ENCODE measurements around the gene ARHGEF26.

ARHGEF26 gene

DNA sequence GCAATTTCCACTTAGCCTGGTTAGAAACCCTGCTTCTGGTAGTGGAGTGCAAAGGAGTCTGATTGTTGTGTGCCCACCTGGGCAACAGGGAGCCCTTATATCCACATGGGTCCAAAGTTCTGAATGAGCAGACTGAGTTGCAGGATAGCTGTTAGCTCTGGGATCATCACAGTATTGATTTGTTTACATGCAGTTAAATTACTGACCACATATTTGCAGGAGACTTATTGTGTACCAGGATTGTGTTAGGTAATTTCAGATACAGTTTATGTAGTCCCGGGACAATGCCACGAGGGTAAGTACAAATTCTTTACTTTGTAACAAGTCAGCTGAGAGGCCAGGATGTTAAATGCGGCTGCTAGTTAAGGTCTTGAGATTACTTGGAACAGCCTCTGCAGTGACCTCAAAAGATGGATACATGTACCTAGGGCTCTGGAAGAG lies 18.8 kb downstream of the ARHGEF26 start:
- ATAC-seq = no peak
- no peak for TF ChIP-seq ZNF565 (CRISPR knock-in tag; conservative IDR thresholded peaks at IDR 0.05; ENCODE audit: low read depth)
- TF ChIP-seq ZNF70 (CRISPR knock-in tag; IDR thresholded peaks at IDR 0.05) = no peak
- TF ChIP-seq, protein P1, sequence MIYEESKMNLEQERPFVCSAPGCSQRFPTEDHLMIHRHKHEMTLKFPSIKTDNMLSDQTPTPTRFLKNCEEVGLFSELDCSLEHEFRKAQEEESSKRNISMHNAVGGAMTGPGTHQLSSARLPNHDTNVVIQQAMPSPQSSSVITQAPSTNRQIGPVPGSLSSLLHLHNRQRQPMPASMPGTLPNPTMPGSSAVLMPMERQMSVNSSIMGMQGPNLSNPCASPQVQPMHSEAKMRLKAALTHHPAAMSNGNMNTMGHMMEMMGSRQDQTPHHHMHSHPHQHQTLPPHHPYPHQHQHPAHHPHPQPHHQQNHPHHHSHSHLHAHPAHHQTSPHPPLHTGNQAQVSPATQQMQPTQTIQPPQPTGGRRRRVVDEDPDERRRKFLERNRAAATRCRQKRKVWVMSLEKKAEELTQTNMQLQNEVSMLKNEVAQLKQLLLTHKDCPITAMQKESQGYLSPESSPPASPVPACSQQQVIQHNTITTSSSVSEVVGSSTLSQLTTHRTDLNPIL (CRISPR knock-in tag; IDR thresholded peaks at IDR 0.05; ENCODE audit: low read depth) = no peak
- no peak for TF ChIP-seq RARB (CRISPR knock-in tag; IDR thresholded peaks at IDR 0.05)
- TF ChIP-seq, protein P2, sequence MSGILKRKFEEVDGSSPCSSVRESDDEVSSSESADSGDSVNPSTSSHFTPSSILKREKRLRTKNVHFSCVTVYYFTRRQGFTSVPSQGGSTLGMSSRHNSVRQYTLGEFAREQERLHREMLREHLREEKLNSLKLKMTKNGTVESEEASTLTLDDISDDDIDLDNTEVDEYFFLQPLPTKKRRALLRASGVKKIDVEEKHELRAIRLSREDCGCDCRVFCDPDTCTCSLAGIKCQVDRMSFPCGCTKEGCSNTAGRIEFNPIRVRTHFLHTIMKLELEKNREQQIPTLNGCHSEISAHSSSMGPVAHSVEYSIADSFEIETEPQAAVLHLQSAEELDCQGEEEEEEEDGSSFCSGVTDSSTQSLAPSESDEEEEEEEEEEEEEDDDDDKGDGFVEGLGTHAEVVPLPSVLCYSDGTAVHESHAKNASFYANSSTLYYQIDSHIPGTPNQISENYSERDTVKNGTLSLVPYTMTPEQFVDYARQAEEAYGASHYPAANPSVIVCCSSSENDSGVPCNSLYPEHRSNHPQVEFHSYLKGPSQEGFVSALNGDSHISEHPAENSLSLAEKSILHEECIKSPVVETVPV (CRISPR knock-in tag; IDR thresholded peaks at IDR 0.05) = no peak
- TF ChIP-seq, protein P3, sequence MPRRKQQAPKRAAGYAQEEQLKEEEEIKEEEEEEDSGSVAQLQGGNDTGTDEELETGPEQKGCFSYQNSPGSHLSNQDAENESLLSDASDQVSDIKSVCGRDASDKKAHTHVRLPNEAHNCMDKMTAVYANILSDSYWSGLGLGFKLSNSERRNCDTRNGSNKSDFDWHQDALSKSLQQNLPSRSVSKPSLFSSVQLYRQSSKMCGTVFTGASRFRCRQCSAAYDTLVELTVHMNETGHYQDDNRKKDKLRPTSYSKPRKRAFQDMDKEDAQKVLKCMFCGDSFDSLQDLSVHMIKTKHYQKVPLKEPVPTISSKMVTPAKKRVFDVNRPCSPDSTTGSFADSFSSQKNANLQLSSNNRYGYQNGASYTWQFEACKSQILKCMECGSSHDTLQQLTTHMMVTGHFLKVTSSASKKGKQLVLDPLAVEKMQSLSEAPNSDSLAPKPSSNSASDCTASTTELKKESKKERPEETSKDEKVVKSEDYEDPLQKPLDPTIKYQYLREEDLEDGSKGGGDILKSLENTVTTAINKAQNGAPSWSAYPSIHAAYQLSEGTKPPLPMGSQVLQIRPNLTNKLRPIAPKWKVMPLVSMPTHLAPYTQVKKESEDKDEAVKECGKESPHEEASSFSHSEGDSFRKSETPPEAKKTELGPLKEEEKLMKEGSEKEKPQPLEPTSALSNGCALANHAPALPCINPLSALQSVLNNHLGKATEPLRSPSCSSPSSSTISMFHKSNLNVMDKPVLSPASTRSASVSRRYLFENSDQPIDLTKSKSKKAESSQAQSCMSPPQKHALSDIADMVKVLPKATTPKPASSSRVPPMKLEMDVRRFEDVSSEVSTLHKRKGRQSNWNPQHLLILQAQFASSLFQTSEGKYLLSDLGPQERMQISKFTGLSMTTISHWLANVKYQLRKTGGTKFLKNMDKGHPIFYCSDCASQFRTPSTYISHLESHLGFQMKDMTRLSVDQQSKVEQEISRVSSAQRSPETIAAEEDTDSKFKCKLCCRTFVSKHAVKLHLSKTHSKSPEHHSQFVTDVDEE (CRISPR knock-in tag; IDR thresholded peaks at IDR 0.05) = no peak
- TF ChIP-seq ZFP3 (CRISPR knock-in tag; IDR thresholded peaks at IDR 0.05) = no peak
- no peak for TF ChIP-seq PPARA (CRISPR knock-in tag; IDR thresholded peaks at IDR 0.05; ENCODE audit: borderline replicate concordance)
- no peak for TF ChIP-seq TCF4 (CRISPR knock-in tag; IDR thresholded peaks at IDR 0.05; ENCODE audit: borderline replicate concordance)

DNA sequence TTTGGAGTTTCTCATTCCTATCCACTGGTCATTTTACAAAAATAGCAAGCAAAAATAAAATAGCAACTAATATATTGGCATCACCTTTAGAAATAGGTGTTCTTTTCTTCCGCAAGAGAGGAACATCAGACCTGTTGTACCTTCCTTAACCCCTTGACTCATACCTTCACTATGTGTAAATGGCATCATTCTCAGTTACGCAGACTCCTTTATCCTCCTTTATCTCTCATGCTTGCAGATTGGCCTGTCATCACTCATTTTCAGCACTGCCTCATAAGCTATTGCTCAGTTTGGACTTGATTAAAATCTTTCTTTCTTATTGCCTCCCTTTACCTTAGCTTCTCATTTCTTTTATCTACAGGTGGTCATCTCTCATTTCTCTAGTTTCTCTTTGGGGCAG lies 21.4 kb downstream of the ARHGEF26 start:
- ATAC-seq = no peak
- TF ChIP-seq ISL1 (CRISPR knock-in tag; IDR thresholded peaks at IDR 0.05) (no peak), TOX (CRISPR knock-in tag; IDR thresholded peaks at IDR 0.05; ENCODE audit: borderline replicate concordance) (no peak), SNAI2 (CRISPR knock-in tag; IDR thresholded peaks at IDR 0.05) (no peak), ZNF8 (CRISPR knock-in tag; IDR thresholded peaks at IDR 0.05) (no peak), PPARA (CRISPR knock-in tag; IDR thresholded peaks at IDR 0.05; ENCODE audit: borderline replicate concordance) (no peak)
- TF ChIP-seq, protein P4, sequence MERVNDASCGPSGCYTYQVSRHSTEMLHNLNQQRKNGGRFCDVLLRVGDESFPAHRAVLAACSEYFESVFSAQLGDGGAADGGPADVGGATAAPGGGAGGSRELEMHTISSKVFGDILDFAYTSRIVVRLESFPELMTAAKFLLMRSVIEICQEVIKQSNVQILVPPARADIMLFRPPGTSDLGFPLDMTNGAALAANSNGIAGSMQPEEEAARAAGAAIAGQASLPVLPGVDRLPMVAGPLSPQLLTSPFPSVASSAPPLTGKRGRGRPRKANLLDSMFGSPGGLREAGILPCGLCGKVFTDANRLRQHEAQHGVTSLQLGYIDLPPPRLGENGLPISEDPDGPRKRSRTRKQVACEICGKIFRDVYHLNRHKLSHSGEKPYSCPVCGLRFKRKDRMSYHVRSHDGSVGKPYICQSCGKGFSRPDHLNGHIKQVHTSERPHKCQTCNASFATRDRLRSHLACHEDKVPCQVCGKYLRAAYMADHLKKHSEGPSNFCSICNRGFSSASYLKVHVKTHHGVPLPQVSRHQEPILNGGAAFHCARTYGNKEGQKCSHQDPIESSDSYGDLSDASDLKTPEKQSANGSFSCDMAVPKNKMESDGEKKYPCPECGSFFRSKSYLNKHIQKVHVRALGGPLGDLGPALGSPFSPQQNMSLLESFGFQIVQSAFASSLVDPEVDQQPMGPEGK (CRISPR knock-in tag; IDR thresholded peaks at IDR 0.05; ENCODE audit: borderline replicate concordance) = no peak

DNA sequence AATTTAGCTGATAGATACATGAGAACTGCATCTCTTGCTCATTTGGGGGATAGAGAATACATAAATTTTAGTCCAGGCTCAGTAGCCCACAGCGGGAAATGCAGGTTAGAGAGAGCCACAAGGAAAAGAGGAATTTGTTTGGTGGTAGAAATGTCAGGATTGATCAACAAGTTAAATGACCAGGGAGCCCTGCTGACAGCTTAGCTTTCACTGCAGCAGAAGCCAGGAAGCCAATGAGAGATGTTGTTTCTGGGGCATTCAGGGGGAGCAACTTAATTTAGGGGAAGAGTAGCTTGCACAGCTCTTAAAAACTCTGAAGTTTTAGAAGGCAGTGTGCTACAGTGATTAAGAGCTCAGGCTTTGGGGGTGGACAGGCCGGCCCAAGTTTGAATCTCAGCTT lies 22.7 kb downstream of the ARHGEF26 start:
- TF ChIP-seq ZNF70 (CRISPR knock-in tag; IDR thresholded peaks at IDR 0.05) (no peak), RARB (CRISPR knock-in tag; IDR thresholded peaks at IDR 0.05) (no peak), ZNF565 (CRISPR knock-in tag; conservative IDR thresholded peaks at IDR 0.05; ENCODE audit: low read depth) (no peak), CSDC2 (CRISPR knock-in tag; IDR thresholded peaks at IDR 0.05) (no peak), SNAI2 (CRISPR knock-in tag; IDR thresholded peaks at IDR 0.05) (no peak), ZNF8 (CRISPR knock-in tag; IDR thresholded peaks at IDR 0.05) (no peak), ZFP30 (CRISPR knock-in tag; IDR thresholded peaks at IDR 0.05) (no peak), ESRRG (CRISPR knock-in tag; IDR thresholded peaks at IDR 0.05) (no peak), OSR1 (CRISPR knock-in tag; IDR thresholded peaks at IDR 0.05) (no peak), PPARA (CRISPR knock-in tag; IDR thresholded peaks at IDR 0.05; ENCODE audit: borderline replicate concordance) (no peak), ISL1 (CRISPR knock-in tag; IDR thresholded peaks at IDR 0.05) (no peak), BACH2 (CRISPR knock-in tag; IDR thresholded peaks at IDR 0.05; ENCODE audit: borderline replicate concordance) (no peak), ZFP3 (CRISPR knock-in tag; IDR thresholded peaks at IDR 0.05) (no peak), TOX (CRISPR knock-in tag; IDR thresholded peaks at IDR 0.05; ENCODE audit: borderline replicate concordance) (no peak), GLIS3 (CRISPR knock-in tag; IDR thresholded peaks at IDR 0.05) (no peak)
- TF ChIP-seq, protein P1 (CRISPR knock-in tag; IDR thresholded peaks at IDR 0.05; ENCODE audit: low read depth) = no peak
- TF ChIP-seq, protein P3 (CRISPR knock-in tag; IDR thresholded peaks at IDR 0.05) = no peak
- TF ChIP-seq, protein P5, sequence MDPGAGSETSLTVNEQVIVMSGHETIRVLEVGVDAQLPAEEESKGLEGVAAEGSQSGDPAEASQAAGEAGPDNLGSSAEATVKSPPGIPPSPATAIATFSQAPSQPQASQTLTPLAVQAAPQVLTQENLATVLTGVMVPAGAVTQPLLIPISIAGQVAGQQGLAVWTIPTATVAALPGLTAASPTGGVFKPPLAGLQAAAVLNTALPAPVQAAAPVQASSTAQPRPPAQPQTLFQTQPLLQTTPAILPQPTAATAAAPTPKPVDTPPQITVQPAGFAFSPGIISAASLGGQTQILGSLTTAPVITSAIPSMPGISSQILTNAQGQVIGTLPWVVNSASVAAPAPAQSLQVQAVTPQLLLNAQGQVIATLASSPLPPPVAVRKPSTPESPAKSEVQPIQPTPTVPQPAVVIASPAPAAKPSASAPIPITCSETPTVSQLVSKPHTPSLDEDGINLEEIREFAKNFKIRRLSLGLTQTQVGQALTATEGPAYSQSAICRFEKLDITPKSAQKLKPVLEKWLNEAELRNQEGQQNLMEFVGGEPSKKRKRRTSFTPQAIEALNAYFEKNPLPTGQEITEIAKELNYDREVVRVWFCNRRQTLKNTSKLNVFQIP (CRISPR knock-in tag; IDR thresholded peaks at IDR 0.05; ENCODE audit: borderline replicate concordance, low read depth) = no peak
- TF ChIP-seq, protein P4 (CRISPR knock-in tag; IDR thresholded peaks at IDR 0.05; ENCODE audit: borderline replicate concordance) = no peak
- peak; percentile 22; the same call in 1 of the 3 replicates for ATAC-seq
